ENCODE results near the gene MYZAP. TPM values are rescaled to one million over a fixed set of nuclear protein-coding genes. Genes with fewer than 3 reads are reported as not detected.

MYZAP gene
- total RNA-seq, 4 donors from 2014 or later, result 0.98 to 9.3 (median 2.7) TPM

DNA sequence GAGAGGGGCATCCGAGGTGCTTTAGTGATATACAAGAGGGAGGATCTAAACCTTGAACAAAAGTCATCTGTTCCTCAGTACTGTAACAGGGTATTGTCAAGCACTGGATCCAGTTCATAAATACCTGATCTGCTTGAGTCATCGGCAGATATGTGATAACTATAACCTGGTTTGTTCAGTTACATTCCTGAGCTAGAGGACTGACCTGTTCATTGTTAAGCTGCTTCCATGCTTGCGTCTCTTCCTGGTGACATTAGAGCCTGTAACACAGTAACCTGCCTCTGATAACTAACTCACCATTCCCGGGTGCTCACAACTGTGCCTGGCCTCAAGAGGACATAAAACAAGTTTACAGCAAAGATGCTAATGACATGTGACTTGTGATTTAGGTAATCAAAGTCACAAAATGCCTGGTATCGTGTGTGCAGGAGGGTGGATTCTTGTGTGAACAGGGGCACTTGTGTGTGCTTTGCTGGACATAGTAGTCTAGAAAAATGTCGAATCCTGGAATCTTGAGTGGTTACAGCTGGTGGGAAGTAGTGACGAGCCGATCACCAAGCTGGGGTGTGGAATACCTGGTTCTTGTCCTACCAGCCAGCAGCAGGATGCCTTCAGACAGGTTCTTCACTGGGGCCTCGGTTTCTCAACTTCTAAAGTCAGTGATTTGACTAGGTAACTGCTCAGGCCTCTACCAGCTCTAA lies 83.9 kb downstream of the MYZAP start:
- TF ChIP-seq EP300 (IDR thresholded peaks at IDR 0.05) (no peak), POLR2A (IDR thresholded peaks at IDR 0.05) (no peak)
- TF ChIP-seq, protein P1, sequence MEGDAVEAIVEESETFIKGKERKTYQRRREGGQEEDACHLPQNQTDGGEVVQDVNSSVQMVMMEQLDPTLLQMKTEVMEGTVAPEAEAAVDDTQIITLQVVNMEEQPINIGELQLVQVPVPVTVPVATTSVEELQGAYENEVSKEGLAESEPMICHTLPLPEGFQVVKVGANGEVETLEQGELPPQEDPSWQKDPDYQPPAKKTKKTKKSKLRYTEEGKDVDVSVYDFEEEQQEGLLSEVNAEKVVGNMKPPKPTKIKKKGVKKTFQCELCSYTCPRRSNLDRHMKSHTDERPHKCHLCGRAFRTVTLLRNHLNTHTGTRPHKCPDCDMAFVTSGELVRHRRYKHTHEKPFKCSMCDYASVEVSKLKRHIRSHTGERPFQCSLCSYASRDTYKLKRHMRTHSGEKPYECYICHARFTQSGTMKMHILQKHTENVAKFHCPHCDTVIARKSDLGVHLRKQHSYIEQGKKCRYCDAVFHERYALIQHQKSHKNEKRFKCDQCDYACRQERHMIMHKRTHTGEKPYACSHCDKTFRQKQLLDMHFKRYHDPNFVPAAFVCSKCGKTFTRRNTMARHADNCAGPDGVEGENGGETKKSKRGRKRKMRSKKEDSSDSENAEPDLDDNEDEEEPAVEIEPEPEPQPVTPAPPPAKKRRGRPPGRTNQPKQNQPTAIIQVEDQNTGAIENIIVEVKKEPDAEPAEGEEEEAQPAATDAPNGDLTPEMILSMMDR (IDR thresholded peaks at IDR 0.05), result no peak
- no peaks in the 10 kb centered on the region for H3K36me3 ChIP-seq
- no peak overlapping the region for H3K4me3 ChIP-seq
- H3K27ac ChIP-seq, result no peak overlapping the region
- 91 to 95% methylated on average over 9 of the region's 9 CpGs for WGBS, 2 donors
- no peaks in the 10 kb centered on the region for H3K27me3 ChIP-seq
- H3K9me3 ChIP-seq, result no peaks in the 10 kb centered on the region
- peaks cover 0 to 9% (median 0%) of the 10 kb centered on the region in 4 donors for H3K4me1 ChIP-seq
- DNase-seq (ENCODE audit: low spot score in 2 of 2), result no peak

DNA sequence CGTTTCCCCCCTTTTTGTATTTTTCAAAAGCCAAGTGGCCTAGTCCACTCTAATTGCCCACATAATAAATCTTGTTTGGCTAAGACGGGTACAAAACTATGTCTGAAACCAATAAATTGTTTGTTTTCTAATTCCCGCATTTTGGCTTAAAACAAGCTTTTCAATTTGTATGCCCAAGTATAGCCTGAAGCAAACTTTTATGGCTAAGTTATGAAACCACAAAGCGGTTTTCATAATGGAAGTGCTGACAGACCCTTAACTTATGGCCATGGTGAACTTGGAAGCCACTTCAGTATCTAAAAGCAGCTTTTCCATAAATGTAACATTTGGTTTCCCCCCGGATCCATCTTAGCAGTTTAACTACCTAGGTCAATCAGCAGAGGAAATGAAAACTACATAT lies 84.9 kb downstream of the MYZAP start:
- Histone ChIP-seq H3K9me3 (no peaks in the 10 kb centered on the region), H3K36me3 (no peaks in the 10 kb centered on the region), H3K27ac (no peak overlapping the region), H3K4me3 (no peak overlapping the region), H3K4me1 (peaks cover 0 to 10% (median 0%) of the 10 kb centered on the region in 4 donors), H3K27me3 (no peaks in the 10 kb centered on the region)
- TF ChIP-seq, protein P1 (IDR thresholded peaks at IDR 0.05), result no peak
- TF ChIP-seq EP300 (IDR thresholded peaks at IDR 0.05) (no peak), POLR2A (IDR thresholded peaks at IDR 0.05) (no peak)
- DNase-seq (ENCODE audit: low spot score in 2 of 2), result no peak
- WGBS, 2 donors, result 71 to 73% methylated on average over 5 of the region's 5 CpGs

DNA sequence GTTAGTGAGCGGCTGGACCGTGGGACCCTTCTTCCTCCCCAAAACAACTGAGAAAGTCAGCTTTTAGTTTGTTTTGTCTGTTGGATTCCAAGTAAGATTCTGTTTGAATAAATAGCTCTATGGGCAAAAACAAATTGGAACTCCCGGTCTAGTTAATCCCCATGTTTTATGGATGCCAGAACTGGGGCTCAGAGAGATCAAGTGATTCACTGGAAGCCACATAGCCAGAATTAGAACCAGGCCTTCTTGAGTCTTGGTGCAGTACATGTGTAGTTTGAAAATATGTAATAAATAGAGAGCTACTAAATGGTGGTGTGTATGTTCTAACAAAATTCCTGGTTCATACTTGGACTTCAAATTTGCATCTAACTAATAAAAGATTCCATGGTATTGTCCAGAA lies 85.5 kb downstream of the MYZAP start:
- Histone ChIP-seq H3K36me3 (no peaks in the 10 kb centered on the region), H3K27me3 (no peaks in the 10 kb centered on the region), H3K4me3 (no peak overlapping the region), H3K27ac (no peak overlapping the region), H3K4me1 (peaks cover 0 to 10% (median 0%) of the 10 kb centered on the region in 4 donors), H3K9me3 (no peaks in the 10 kb centered on the region)
- TF ChIP-seq, protein P1 (IDR thresholded peaks at IDR 0.05), result no peak
- TF ChIP-seq EP300 (IDR thresholded peaks at IDR 0.05) (no peak), POLR2A (IDR thresholded peaks at IDR 0.05) (no peak)
- DNase-seq (ENCODE audit: low spot score in 2 of 2), result no peak
- 79 to 86% methylated on average over 3 of the region's 3 CpGs for WGBS, 2 donors

DNA sequence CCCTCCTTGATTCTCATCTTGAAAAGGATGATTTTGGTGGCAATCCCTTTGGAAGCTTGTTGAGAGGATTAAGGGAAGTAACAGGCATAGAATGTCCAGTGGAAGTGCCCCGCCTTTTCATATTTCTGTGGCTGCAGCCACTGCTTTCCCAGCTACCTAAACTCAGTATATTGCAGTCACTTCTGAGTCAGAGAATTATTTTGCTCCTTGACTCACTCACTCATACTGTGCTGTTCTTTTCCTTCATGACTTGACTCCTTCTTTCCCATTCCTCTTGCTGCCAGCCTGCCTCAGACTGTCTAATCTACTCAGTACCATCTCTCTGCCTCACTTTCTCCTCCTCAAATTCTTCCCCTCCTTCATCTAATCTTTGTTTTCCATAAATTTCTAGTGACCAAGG lies 88.3 kb downstream of the MYZAP start:
- TF ChIP-seq EP300 (IDR thresholded peaks at IDR 0.05) (no peak), POLR2A (IDR thresholded peaks at IDR 0.05) (no peak)
- TF ChIP-seq, protein P1 (IDR thresholded peaks at IDR 0.05), result no peak
- Histone ChIP-seq H3K27ac (no peak overlapping the region), H3K9me3 (no peaks in the 10 kb centered on the region), H3K4me3 (no peak overlapping the region), H3K27me3 (no peaks in the 10 kb centered on the region), H3K4me1 (peaks cover 0 to 10% (median 0%) of the 10 kb centered on the region in 4 donors), H3K36me3 (no peaks in the 10 kb centered on the region)
- WGBS, 2 donors, result 88 to 89% methylated on average over 1 of the region's 1 CpG
- DNase-seq (ENCODE audit: low spot score in 2 of 2), result no peak

DNA sequence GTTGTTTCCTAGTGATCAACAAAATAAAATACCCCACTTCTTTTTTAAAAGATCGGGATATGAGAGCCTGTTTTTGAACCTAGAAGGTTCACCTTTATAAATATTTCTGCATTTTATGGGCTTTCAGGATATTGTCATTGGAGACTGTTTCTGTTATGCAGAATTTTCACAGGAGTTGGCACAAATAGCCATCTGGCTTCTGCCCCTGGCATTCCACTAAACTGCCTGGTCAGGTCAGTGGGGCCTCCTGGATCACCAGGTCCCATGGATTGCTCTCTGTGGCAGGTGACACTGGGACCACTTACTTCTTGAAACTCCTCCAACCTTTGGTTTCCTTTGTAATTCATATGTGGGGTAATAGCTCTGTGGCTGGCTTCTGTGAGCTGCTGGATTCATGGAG lies 89.3 kb downstream of the MYZAP start:
- H3K4me3 ChIP-seq, result no peak overlapping the region

More for the DNA sequence above, 89.3 kb downstream of the MYZAP start:
- H3K27me3 ChIP-seq, result no peaks in the 10 kb centered on the region
- H3K9me3 ChIP-seq, result no peaks in the 10 kb centered on the region
- TF ChIP-seq, protein P1 (IDR thresholded peaks at IDR 0.05), result no peak
- TF ChIP-seq EP300 (IDR thresholded peaks at IDR 0.05) (no peak), POLR2A (IDR thresholded peaks at IDR 0.05) (no peak)
- H3K4me1 ChIP-seq, result peaks cover 0 to 10% (median 0%) of the 10 kb centered on the region in 4 donors
- H3K27ac ChIP-seq, result no peak overlapping the region
- H3K36me3 ChIP-seq, result no peaks in the 10 kb centered on the region
- no peak for DNase-seq (ENCODE audit: low spot score in 2 of 2)
- 94 to 97% methylated on average over 1 of the region's 1 CpG for WGBS, 2 donors
